DND-41 (cell line): Measurements from ENCODE around the gene ACACA.

Source experiments
- EZH2 ChIP-seq: IDR thresholded peaks from 3 replicates; pipeline ENCODE4 v1.6.1; 2012; ENCODE audit warnings: borderline replicate concordance, low read depth, mild to moderate bottlenecking, moderate library complexity, low read length, inconsistent platforms; ENCODE audit not compliant: severe bottlenecking
- TF ChIP-seq, protein P1 (sequence below): IDR thresholded peaks from 2 replicates; pipeline ENCODE4 v1.5.1; 2012; ENCODE audit warnings: borderline replicate concordance, low read length, moderate library complexity, mild to moderate bottlenecking; ENCODE audit not compliant: poor library complexity, severe bottlenecking; ENCODE audit errors: extremely low read depth

- TF ChIP-seq, protein P1, sequence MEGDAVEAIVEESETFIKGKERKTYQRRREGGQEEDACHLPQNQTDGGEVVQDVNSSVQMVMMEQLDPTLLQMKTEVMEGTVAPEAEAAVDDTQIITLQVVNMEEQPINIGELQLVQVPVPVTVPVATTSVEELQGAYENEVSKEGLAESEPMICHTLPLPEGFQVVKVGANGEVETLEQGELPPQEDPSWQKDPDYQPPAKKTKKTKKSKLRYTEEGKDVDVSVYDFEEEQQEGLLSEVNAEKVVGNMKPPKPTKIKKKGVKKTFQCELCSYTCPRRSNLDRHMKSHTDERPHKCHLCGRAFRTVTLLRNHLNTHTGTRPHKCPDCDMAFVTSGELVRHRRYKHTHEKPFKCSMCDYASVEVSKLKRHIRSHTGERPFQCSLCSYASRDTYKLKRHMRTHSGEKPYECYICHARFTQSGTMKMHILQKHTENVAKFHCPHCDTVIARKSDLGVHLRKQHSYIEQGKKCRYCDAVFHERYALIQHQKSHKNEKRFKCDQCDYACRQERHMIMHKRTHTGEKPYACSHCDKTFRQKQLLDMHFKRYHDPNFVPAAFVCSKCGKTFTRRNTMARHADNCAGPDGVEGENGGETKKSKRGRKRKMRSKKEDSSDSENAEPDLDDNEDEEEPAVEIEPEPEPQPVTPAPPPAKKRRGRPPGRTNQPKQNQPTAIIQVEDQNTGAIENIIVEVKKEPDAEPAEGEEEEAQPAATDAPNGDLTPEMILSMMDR, result no peak
- TF ChIP-seq EZH2, result no peak
Observed at GRCh38 chr17:37188157-37188556, 218.5 kb downstream of the ACACA start.
